ENCODE data around the gene ZNF3. TPM values are rescaled to one million over a fixed set of nuclear protein-coding genes. Genes with fewer than 3 reads are reported as not detected.
"Not testable (repeated sequence)": the region's sequence is repeated elsewhere in the genome, so short reads cannot be mapped to it uniquely, and the experiment has no call there.

The ZNF3 gene
- 10 to 100 TPM; 42.3 to 45.2 TPM for total RNA-seq
- 49.2 to 67.9 reads per million in 2 donors for total RNA-seq

GRCh38 chr7:100081535-100082102 lies at the start of gene ZNF3:
TSS of gene ZNF3 (minus strand) at chr7:100081723. CDS start at chr7:100077357, 4,366 bp downstream.
- peak; percentile 92 to 97 (median 94) for DNase-seq
- H3K27me3 Mint-ChIP-seq, result no peaks in the 10 kb centered on the region
- H3K4me1 Mint-ChIP-seq, result peaks cover 24% of the 10 kb centered on the region
- H3K4me3 Mint-ChIP-seq, result peak within 1 kb of the TSS; percentile 96
- peak within 1 kb of the TSS; percentile 94 for H3K27ac Mint-ChIP-seq
- peaks cover 6% of the 10 kb centered on the region for H3K36me3 Mint-ChIP-seq (ENCODE audit: low read depth)
- no peaks in the 10 kb centered on the region for H3K9me3 ChIP-seq (ENCODE audit: control insufficient read depth, low read length, poor library complexity, severe bottlenecking)
- peak; percentile 85 for ATAC-seq

DNA sequence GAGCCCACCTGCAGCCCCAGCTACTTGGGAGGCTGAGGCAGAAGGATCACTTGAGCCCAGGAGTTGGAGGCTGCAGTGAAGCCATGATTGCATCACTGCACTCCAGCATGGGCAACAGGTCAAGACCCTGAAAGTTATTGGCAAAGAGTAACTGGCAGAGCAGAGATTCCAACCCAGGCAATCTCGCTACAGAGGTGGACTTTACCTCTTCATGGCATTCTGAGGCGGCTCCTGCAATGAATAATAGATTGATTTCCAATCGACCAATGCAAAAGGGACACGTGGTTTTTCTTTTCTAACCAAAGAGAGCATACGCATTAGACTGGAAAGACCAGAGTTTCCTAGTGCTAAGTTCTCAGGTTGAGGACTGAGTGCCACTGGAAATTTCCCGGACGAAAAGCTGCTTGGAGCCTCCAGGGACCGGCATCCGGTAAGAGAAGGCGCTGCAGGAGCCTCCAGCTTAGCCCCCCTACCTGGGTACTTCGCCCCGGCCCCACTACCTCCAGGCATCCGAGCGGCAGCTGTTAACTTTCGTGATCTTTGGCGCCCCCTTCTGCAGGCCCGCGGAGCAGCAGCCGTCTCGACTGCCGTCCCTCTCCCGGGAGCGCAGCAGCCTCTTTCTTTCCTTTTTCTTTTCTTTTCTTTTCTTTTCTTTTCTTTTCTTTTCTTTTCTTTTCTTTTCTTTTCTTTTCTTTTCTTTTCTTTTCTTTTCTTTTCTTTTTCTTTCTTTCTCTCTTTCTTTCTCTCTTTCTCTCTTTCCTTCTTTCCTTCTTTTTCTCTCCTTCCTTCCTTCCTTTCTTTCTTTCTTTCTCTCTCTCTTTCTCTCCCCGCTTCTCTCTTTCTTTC lies 49.3 kb upstream of the ZNF3 start:
- DNase-seq (peak; percentile 72 to 85 (median 76)), ATAC-seq (no peak)
- no peaks in the 10 kb centered on the region for H3K9me3 ChIP-seq (ENCODE audit: control insufficient read depth, low read length, poor library complexity, severe bottlenecking)
- Mint-ChIP-seq H3K4me3 (peak overlapping the region; percentile 83), H3K27ac (peak overlapping the region; percentile 83), H3K36me3 (ENCODE audit: low read depth) (no peaks in the 10 kb centered on the region), H3K27me3 (no peaks in the 10 kb centered on the region), H3K4me1 (peaks cover 13% of the 10 kb centered on the region)

DNA sequence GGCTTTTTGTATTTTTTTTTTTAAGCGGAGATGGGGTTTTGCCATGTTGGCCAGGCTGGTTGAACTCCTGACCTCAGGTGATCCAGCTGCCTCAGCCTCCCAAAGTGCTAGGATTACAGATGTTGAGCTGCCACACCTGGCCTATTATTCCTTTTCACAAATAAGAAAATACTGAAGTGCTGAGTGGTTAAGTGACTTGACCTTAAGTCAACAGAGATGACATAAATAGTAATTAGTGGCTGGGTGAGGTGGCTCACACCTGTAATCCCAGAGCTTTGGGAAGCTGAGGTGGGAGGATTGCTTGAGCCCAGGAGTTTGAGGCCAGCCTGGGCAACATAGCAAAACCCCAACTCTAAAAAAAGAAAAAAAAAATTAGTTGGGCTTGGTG lies 48.7 kb upstream of the ZNF3 start:
- H3K36me3 Mint-ChIP-seq (ENCODE audit: low read depth); H3K4me3 Mint-ChIP-seq; DNase-seq; ATAC-seq; H3K9me3 ChIP-seq (ENCODE audit: control insufficient read depth, low read length, poor library complexity, severe bottlenecking); H3K27ac Mint-ChIP-seq; H3K27me3 Mint-ChIP-seq: not testable (repeated sequence)
- peaks cover 17% of the 10 kb centered on the region for H3K4me1 Mint-ChIP-seq

GRCh38 chr7:100128637-100128963 lies 47.1 kb upstream of the ZNF3 start:
- DNase-seq (no peak), ATAC-seq (no peak)
- Mint-ChIP-seq H3K4me3 (peak overlapping the region; percentile 97), H3K27me3 (no peaks in the 10 kb centered on the region), H3K27ac (no peak overlapping the region), H3K36me3 (ENCODE audit: low read depth) (no peaks in the 10 kb centered on the region), H3K4me1 (peaks cover 24% of the 10 kb centered on the region)
- H3K9me3 ChIP-seq (ENCODE audit: control insufficient read depth, low read length, poor library complexity, severe bottlenecking), result no peaks in the 10 kb centered on the region

- Mint-ChIP-seq H3K4me1 (peaks cover 24% of the 10 kb centered on the region), H3K27me3 (no peaks in the 10 kb centered on the region), H3K4me3 (peak overlapping the region; percentile 97), H3K36me3 (ENCODE audit: low read depth) (no peaks in the 10 kb centered on the region), H3K27ac (peak overlapping the region; percentile 54)
- DNase-seq (no peak), ATAC-seq (no peak)
- H3K9me3 ChIP-seq (ENCODE audit: control insufficient read depth, low read length, poor library complexity, severe bottlenecking), result no peaks in the 10 kb centered on the region
Observed at GRCh38 chr7:100127866-100128636, 46.5 kb upstream of the ZNF3 start.

- Mint-ChIP-seq H3K36me3 (ENCODE audit: low read depth) (no peaks in the 10 kb centered on the region), H3K27me3 (no peaks in the 10 kb centered on the region), H3K4me3 (peak within 1 kb of the TSS; percentile 97), H3K27ac (peak within 1 kb of the TSS; percentile 98), H3K4me1 (peaks cover 20% of the 10 kb centered on the region)
- no peaks in the 10 kb centered on the region for H3K9me3 ChIP-seq (ENCODE audit: control insufficient read depth, low read length, poor library complexity, severe bottlenecking)
- DNase-seq, result peak; percentile 79 to 86 (median 86)
- ATAC-seq, result peak; percentile 82
Observed at GRCh38 chr7:100126931-100127865, 45.7 kb upstream of the ZNF3 start, which contains the start of gene MBLAC1. TSS of gene MBLAC1 (plus strand) at chr7:100126967. CDS start at chr7:100127396, 429 bp downstream.

DNA sequence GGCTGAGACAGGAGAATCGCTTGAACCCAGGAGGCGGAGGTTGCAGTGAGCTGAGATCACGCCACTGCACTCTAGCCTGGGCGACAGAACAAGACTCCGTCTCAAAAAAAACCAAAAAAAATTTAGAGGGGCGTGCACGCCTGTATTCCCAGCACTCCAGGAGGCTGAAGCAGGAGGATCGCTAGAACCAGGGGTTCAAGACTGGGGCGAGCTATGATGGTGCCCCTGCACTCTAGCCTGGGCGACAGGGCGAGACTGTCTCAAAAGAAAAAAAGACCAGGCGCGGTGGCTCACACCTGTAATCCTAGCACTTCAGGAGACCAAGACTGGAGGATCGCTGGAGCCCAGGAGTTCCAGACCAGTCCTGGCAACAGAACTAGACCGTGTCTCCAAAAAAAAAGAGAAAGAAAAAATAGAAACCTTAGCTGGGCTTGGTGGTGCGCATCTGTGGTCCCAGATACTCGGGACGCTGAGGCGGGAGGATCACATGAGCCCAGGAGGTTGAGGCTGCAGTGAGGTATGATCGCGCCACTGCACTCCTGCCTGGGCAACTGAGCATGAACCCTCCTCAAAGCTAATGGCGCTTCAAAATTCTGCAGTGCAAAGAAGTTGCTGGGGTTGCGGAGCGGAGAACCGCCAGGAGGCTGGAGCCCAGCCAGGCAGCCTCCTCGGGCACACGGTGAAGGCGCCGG lies 44.9 kb upstream of the ZNF3 start:
- no peaks in the 10 kb centered on the region for H3K9me3 ChIP-seq (ENCODE audit: control insufficient read depth, low read length, poor library complexity, severe bottlenecking)
- DNase-seq (no peak), ATAC-seq (peak; percentile 2)
- H3K4me3 Mint-ChIP-seq, result peak overlapping the region; percentile 97
- peak overlapping the region; percentile 98 for H3K27ac Mint-ChIP-seq
- H3K27me3 Mint-ChIP-seq, result no peaks in the 10 kb centered on the region
- H3K36me3 Mint-ChIP-seq (ENCODE audit: low read depth), result no peaks in the 10 kb centered on the region
- peaks cover 20% of the 10 kb centered on the region for H3K4me1 Mint-ChIP-seq

DNA sequence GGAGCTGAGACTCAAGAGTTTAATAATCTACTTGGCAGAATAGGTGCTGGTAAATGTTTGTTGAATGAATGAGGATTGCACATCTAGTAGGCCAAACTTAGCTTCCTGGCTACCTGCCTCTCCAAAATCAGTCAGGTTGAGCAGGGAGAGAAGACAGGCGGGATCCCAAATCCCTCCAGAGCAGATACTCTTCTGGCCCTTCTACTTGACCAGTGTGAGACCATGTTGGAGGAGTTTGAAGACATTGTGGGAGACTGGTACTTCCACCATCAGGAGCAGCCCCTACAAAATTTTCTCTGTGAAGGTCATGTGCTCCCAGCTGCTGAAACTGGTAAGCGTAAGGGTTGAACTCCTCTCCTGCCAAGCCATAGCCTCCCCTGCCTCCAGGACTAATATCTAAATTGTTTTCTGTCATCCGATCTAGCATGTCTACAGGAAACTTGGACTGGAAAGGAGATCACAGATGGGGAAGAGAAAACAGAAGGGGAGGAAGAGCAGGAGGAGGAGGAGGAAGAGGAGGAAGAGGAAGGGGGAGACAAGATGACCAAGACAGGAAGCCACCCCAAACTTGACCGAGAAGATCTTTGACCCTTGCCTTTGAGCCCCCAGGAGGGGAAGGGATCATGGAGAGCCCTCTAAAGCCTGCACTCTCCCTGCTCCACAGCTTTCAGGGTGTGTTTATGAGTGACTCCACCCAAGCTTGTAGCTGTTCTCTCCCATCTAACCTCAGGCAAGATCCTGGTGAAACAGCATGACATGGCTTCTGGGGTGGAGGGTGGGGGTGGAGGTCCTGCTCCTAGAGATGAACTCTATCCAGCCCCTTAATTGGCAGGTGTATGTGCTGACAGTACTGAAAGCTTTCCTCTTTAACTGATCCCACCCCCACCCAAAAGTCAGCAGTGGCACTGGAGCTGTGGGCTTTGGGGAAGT lies 43.0 kb upstream of the ZNF3 start:
- no peaks in the 10 kb centered on the region for H3K9me3 ChIP-seq (ENCODE audit: control insufficient read depth, low read length, poor library complexity, severe bottlenecking)
- Mint-ChIP-seq H3K27me3 (no peaks in the 10 kb centered on the region), H3K27ac (peak overlapping the region; percentile 98), H3K36me3 (ENCODE audit: low read depth) (no peaks in the 10 kb centered on the region), H3K4me1 (peaks cover 31% of the 10 kb centered on the region), H3K4me3 (no peak overlapping the region)
- no peak for DNase-seq
- ATAC-seq, result no peak

- Mint-ChIP-seq H3K4me3 (no peak overlapping the region), H3K36me3 (ENCODE audit: low read depth) (no peaks in the 10 kb centered on the region), H3K27ac (no peak overlapping the region), H3K27me3 (no peaks in the 10 kb centered on the region), H3K4me1 (peaks cover 36% of the 10 kb centered on the region)
- no peak for DNase-seq
- H3K9me3 ChIP-seq (ENCODE audit: control insufficient read depth, low read length, poor library complexity, severe bottlenecking), result no peaks in the 10 kb centered on the region
- ATAC-seq, result no peak
Observed at GRCh38 chr7:100122568-100122967, 41.0 kb upstream of the ZNF3 start.

DNA sequence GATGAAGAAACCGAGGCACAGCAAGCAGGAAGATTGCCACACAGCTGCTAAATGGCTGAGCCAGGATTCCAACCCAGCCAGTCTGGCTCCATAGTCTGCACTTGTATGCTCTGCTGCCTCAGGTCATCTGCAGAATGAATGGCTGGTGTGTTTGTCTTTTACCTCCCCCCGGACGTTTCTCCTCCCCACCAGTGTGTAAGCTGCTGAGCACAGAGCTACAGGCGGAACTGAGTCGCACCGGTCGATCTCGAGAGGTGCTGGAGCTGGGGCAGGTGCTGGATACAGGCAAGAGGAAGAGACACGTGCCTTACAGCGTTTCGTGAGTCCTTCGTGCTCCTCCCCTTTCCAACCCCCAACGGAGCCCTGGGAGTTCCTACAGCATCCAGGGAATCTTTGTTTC lies 40.5 kb upstream of the ZNF3 start:
- no peak overlapping the region for H3K27ac Mint-ChIP-seq
- no peaks in the 10 kb centered on the region for H3K9me3 ChIP-seq (ENCODE audit: control insufficient read depth, low read length, poor library complexity, severe bottlenecking)
- H3K36me3 Mint-ChIP-seq (ENCODE audit: low read depth), result no peaks in the 10 kb centered on the region
- DNase-seq (no peak), ATAC-seq (no peak)
- H3K4me3 Mint-ChIP-seq, result no peak overlapping the region
- peaks cover 36% of the 10 kb centered on the region for H3K4me1 Mint-ChIP-seq
- no peaks in the 10 kb centered on the region for H3K27me3 Mint-ChIP-seq

DNA sequence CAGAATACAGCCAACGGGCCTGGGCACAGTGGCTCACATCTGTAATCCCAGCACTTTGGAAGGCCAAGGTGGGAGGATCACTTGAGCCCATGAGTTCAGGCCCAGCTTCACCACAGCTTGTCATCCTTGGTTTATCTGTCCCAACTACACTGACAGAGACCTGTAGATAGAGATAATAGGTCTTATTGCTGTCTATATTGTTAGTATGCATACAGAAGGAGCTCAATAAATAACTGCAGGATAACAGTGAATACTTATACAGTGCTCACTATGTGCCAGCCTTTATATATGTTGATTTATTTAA lies 39.2 kb upstream of the ZNF3 start:
- Mint-ChIP-seq H3K27me3 (no peaks in the 10 kb centered on the region), H3K36me3 (ENCODE audit: low read depth) (no peaks in the 10 kb centered on the region), H3K4me1 (peaks cover 38% of the 10 kb centered on the region), H3K27ac (peak overlapping the region; percentile 99), H3K4me3 (peak overlapping the region; percentile 96)
- ATAC-seq (no peak), DNase-seq (no peak)
- no peaks in the 10 kb centered on the region for H3K9me3 ChIP-seq (ENCODE audit: control insufficient read depth, low read length, poor library complexity, severe bottlenecking)

All from T-helper 17 cell (primary cell).